WTC11 (cell line): ENCODE measurements around the gene CDH7. TPM values are rescaled to one million over a fixed set of nuclear protein-coding genes. Genes with fewer than 3 reads are reported as not detected.

Source experiments
- ATAC-seq: fragments of 200-7000 bp; cut with Tn5 transposase; 2 replicates; pipeline ENCODE4 v1.10.0; 2021; ENCODE audit warnings: mild to moderate bottlenecking, moderate library complexity
- CTCF ChIA-PET: fragments of 300-600 bp; sonication (Branson Sonifier 250); formaldehyde crosslinking; loops from one replicate; lab custom pipeline; 2021; ENCODE audit warnings: antibody characterized with exemption; lab: Charles Lee
- POLR2A ChIA-PET: fragments of 350-600 bp; sonication (Branson Sonifier 250); formaldehyde crosslinking; loops from one replicate; lab custom pipeline; 2021; ENCODE audit warnings: antibody characterized with exemption; lab: Charles Lee
- DNase-seq: peaks from one replicate; pipeline ENCODE4 v3.0.0; 2021; ENCODE audit warnings: low spot score
- H3K27ac Mint-ChIP-seq: 2 replicates; pipeline ENCODE4 v1.8.0; 2021; ENCODE audit warnings: mixed read lengths
- H3K27me3 Mint-ChIP-seq: 2 replicates; pipeline ENCODE4 v1.8.0; 2021; ENCODE audit warnings: low read depth, mild to moderate bottlenecking, moderate library complexity, mixed read lengths
- H3K36me3 Mint-ChIP-seq: 2 replicates; pipeline ENCODE4 v1.8.0; 2021; ENCODE audit warnings: mixed read lengths
- H3K4me1 Mint-ChIP-seq: 2 replicates; pipeline ENCODE4 v1.8.0; 2022; ENCODE audit warnings: mixed read lengths
- H3K4me3 Mint-ChIP-seq: 2 replicates; pipeline ENCODE4 v1.8.0; 2021; ENCODE audit warnings: mild to moderate bottlenecking, moderate library complexity, mixed read lengths
- H3K9me3 Mint-ChIP-seq: 2 replicates; pipeline ENCODE4 v1.8.0; 2021; ENCODE audit warnings: mixed read lengths
- CREB1 ChIP-seq: sonication (generic); formaldehyde crosslinking; IDR thresholded peaks from 2 replicates; pipeline ENCODE4 v1.8.0; 2023; ENCODE audit warnings: mild to moderate bottlenecking, missing genetic modification reagents
- ELF4 ChIP-seq: sonication (generic); formaldehyde crosslinking; IDR thresholded peaks from 2 replicates; pipeline ENCODE4 v1.8.1; 2022; ENCODE audit warnings: low read depth, mild to moderate bottlenecking, moderate library complexity, missing genetic modification reagents
- FOXJ3 ChIP-seq: sonication (generic); formaldehyde crosslinking; IDR thresholded peaks from 2 replicates; pipeline ENCODE4 v1.9.0; 2021; ENCODE audit warnings: missing genetic modification reagents, mild to moderate bottlenecking, borderline replicate concordance
- FOXK1 ChIP-seq: sonication (generic); formaldehyde crosslinking; IDR thresholded peaks from 2 replicates; pipeline ENCODE4 v1.8.0; 2022; ENCODE audit warnings: mild to moderate bottlenecking, moderate library complexity, missing genetic modification reagents
- GTF2I ChIP-seq: fragments of 250-450 bp; sonication (Bioruptor Pico); conservative IDR thresholded peaks from 2 replicates; pipeline ENCODE4 v1.4.0; 2021; ENCODE audit warnings: mild to moderate bottlenecking
- MYBL2 ChIP-seq: sonication (generic); formaldehyde crosslinking; IDR thresholded peaks from 2 replicates; pipeline ENCODE4 v1.8.1; 2023; ENCODE audit warnings: mild to moderate bottlenecking, moderate library complexity, missing genetic modification reagents
- NFATC4 ChIP-seq: fragments of 250-450 bp; sonication (Bioruptor Pico); IDR thresholded peaks from 2 replicates; pipeline ENCODE4 v1.9.0; 2021; ENCODE audit warnings: mild to moderate bottlenecking
- NFE2L1 ChIP-seq: sonication (generic); formaldehyde crosslinking; IDR thresholded peaks from 2 replicates; pipeline ENCODE4 v1.8.1; 2023; ENCODE audit warnings: missing genetic modification reagents
- RELA ChIP-seq: sonication (generic); formaldehyde crosslinking; IDR thresholded peaks from 2 replicates; pipeline ENCODE4 v1.8.1; 2022; ENCODE audit warnings: missing genetic modification reagents, mild to moderate bottlenecking, borderline replicate concordance
- ZNF138 ChIP-seq: sonication (generic); formaldehyde crosslinking; conservative IDR thresholded peaks from 2 replicates; pipeline ENCODE4 v1.8.1; 2022; ENCODE audit warnings: mild to moderate bottlenecking, moderate library complexity, missing genetic modification reagents
- ZNF232 ChIP-seq: sonication (generic); formaldehyde crosslinking; IDR thresholded peaks from 2 replicates; pipeline ENCODE4 v1.8.0; 2022; ENCODE audit warnings: mild to moderate bottlenecking, missing genetic modification reagents
- ZNF317 ChIP-seq: sonication (generic); formaldehyde crosslinking; IDR thresholded peaks from 2 replicates; pipeline ENCODE4 v1.8.1; 2023; ENCODE audit warnings: low read depth, mild to moderate bottlenecking, moderate library complexity, missing genetic modification reagents, borderline replicate concordance
- total RNA-seq: library from RNA; stranded (reverse); gene quantifications from 3 replicates; pipeline ENCODE4 v1.2.3, GENCODE V29; 2021
- TF ChIP-seq, protein P1 (sequence below): sonication (generic); formaldehyde crosslinking; conservative IDR thresholded peaks from 2 replicates; pipeline ENCODE4 v1.8.1; 2022; ENCODE audit warnings: mild to moderate bottlenecking, missing genetic modification reagents
- TF ChIP-seq, protein P2 (sequence below): sonication (generic); formaldehyde crosslinking; IDR thresholded peaks from 2 replicates; pipeline ENCODE4 v1.8.0; 2022; ENCODE audit warnings: mild to moderate bottlenecking, missing genetic modification reagents
- TF ChIP-seq, protein P3 (sequence below): sonication (generic); formaldehyde crosslinking; IDR thresholded peaks from 2 replicates; pipeline ENCODE4 v1.8.1; 2022; ENCODE audit warnings: missing genetic modification reagents, borderline replicate concordance
- TF ChIP-seq, protein P4 (sequence below): sonication (generic); formaldehyde crosslinking; IDR thresholded peaks from 2 replicates; pipeline ENCODE4 v1.8.1; 2022; ENCODE audit warnings: mild to moderate bottlenecking, moderate library complexity, missing genetic modification reagents
- TF ChIP-seq, protein P5 (sequence below): sonication (generic); formaldehyde crosslinking; IDR thresholded peaks from 2 replicates; pipeline ENCODE4 v1.8.1; 2022; ENCODE audit warnings: low read depth, missing genetic modification reagents, borderline replicate concordance
- TF ChIP-seq, protein P6 (sequence below): sonication (generic); formaldehyde crosslinking; IDR thresholded peaks from 2 replicates; pipeline ENCODE4 v1.8.0; 2022; ENCODE audit warnings: mild to moderate bottlenecking, missing genetic modification reagents
- TF ChIP-seq, protein P7 (sequence below): sonication (generic); formaldehyde crosslinking; IDR thresholded peaks from 2 replicates; pipeline ENCODE4 v1.8.1; 2023; ENCODE audit warnings: mild to moderate bottlenecking, missing genetic modification reagents, moderate library complexity
- TF ChIP-seq, protein P8 (sequence below): sonication (generic); formaldehyde crosslinking; IDR thresholded peaks from 2 replicates; pipeline ENCODE4 v1.8.1; 2022; ENCODE audit warnings: mild to moderate bottlenecking, missing genetic modification reagents, moderate library complexity, borderline replicate concordance

Gene CDH7
- total RNA-seq, 1 experiment from 2014 or later, result 1.3 TPM

DNA sequence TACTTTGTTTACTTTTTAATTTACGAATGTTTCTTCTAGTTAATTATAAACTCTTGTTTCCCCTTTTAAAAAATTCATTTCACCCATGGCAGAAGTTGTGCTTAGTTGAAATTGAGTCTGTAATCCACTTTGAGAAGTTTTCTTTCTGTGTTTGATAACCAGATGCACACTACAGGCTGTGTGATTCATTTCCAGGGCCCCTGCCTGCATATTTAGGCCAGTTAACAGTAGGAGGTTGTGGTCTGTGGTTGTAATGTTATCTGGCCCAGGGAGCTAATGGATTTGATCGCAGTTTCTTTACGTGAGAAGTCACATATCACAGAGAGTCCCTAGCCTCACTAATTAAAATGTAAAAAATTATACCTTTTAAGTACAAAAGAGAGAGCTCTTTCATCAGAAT lies 3.3 kb downstream of the CDH7 start (continued):
- TF ChIP-seq, protein P1, sequence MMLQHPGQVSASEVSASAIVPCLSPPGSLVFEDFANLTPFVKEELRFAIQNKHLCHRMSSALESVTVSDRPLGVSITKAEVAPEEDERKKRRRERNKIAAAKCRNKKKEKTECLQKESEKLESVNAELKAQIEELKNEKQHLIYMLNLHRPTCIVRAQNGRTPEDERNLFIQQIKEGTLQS, result no peak

DNA sequence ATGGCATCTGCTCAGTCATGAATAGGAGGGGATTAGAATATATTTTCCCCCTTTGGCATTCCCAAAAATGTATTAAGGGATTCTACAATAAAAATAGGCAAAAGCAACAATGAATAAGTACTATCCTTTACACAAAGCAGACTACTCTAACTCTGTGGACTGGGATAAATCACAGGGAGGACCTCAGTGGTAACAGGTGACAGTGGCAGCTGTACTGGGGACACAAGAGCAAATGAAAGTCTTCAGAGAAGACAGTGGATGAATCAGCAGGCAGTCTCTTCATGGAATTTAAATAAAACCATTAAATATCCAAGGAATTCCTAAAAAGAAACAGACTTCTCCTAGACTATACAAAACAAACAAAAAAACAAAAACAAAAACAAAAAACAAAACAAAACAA lies 4.8 kb downstream of the CDH7 start:
- Mint-ChIP-seq H3K4me3 (no peak overlapping the region), H3K9me3 (no peaks in the 10 kb centered on the region), H3K27ac (no peak overlapping the region), H3K27me3 (peaks cover 28% of the 10 kb centered on the region), H3K4me1 (peaks cover 16% of the 10 kb centered on the region), H3K36me3 (no peaks in the 10 kb centered on the region)
- ATAC-seq (no peak), DNase-seq (no peak)
- TF ChIP-seq, protein P2, sequence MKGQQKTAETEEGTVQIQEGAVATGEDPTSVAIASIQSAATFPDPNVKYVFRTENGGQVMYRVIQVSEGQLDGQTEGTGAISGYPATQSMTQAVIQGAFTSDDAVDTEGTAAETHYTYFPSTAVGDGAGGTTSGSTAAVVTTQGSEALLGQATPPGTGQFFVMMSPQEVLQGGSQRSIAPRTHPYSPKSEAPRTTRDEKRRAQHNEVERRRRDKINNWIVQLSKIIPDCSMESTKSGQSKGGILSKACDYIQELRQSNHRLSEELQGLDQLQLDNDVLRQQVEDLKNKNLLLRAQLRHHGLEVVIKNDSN (CRISPR knock-in tag), result no peak
- no peak for TF ChIP-seq ZNF317 (CRISPR knock-in tag)
- TF ChIP-seq FOXJ3 (CRISPR knock-in tag), result no peak
- TF ChIP-seq, protein P3, sequence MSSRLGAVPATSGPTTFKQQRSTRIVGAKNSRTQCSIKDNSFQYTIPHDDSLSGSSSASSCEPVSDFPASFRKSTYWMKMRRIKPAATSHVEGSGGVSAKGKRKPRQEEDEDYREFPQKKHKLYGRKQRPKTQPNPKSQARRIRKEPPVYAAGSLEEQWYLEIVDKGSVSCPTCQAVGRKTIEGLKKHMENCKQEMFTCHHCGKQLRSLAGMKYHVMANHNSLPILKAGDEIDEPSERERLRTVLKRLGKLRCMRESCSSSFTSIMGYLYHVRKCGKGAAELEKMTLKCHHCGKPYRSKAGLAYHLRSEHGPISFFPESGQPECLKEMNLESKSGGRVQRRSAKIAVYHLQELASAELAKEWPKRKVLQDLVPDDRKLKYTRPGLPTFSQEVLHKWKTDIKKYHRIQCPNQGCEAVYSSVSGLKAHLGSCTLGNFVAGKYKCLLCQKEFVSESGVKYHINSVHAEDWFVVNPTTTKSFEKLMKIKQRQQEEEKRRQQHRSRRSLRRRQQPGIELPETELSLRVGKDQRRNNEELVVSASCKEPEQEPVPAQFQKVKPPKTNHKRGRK (CRISPR knock-in tag), result no peak
- TF ChIP-seq ZNF232 (CRISPR knock-in tag), result no peak
- TF ChIP-seq CREB1 (CRISPR knock-in tag), result no peak
- TF ChIP-seq, protein P4, sequence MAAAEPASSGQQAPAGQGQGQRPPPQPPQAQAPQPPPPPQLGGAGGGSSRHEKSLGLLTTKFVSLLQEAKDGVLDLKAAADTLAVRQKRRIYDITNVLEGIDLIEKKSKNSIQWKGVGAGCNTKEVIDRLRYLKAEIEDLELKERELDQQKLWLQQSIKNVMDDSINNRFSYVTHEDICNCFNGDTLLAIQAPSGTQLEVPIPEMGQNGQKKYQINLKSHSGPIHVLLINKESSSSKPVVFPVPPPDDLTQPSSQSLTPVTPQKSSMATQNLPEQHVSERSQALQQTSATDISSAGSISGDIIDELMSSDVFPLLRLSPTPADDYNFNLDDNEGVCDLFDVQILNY (CRISPR knock-in tag), result no peak
- TF ChIP-seq RELA (CRISPR knock-in tag), result no peak
- no peak for TF ChIP-seq ELF4
- TF ChIP-seq ZNF138 (CRISPR knock-in tag), result no peak
- no peak for TF ChIP-seq MYBL2
- TF ChIP-seq, protein P5, sequence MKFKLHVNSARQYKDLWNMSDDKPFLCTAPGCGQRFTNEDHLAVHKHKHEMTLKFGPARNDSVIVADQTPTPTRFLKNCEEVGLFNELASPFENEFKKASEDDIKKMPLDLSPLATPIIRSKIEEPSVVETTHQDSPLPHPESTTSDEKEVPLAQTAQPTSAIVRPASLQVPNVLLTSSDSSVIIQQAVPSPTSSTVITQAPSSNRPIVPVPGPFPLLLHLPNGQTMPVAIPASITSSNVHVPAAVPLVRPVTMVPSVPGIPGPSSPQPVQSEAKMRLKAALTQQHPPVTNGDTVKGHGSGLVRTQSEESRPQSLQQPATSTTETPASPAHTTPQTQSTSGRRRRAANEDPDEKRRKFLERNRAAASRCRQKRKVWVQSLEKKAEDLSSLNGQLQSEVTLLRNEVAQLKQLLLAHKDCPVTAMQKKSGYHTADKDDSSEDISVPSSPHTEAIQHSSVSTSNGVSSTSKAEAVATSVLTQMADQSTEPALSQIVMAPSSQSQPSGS, result no peak
- TF ChIP-seq, protein P6, sequence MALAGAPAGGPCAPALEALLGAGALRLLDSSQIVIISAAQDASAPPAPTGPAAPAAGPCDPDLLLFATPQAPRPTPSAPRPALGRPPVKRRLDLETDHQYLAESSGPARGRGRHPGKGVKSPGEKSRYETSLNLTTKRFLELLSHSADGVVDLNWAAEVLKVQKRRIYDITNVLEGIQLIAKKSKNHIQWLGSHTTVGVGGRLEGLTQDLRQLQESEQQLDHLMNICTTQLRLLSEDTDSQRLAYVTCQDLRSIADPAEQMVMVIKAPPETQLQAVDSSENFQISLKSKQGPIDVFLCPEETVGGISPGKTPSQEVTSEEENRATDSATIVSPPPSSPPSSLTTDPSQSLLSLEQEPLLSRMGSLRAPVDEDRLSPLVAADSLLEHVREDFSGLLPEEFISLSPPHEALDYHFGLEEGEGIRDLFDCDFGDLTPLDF (CRISPR knock-in tag), result no peak
- TF ChIP-seq NFATC4 (CRISPR knock-in tag), result no peak
- no peak for TF ChIP-seq NFE2L1 (CRISPR knock-in tag)
- no peak for TF ChIP-seq FOXK1
- TF ChIP-seq, protein P7, sequence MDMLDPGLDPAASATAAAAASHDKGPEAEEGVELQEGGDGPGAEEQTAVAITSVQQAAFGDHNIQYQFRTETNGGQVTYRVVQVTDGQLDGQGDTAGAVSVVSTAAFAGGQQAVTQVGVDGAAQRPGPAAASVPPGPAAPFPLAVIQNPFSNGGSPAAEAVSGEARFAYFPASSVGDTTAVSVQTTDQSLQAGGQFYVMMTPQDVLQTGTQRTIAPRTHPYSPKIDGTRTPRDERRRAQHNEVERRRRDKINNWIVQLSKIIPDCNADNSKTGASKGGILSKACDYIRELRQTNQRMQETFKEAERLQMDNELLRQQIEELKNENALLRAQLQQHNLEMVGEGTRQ (CRISPR knock-in tag), result no peak
- TF ChIP-seq, protein P8, sequence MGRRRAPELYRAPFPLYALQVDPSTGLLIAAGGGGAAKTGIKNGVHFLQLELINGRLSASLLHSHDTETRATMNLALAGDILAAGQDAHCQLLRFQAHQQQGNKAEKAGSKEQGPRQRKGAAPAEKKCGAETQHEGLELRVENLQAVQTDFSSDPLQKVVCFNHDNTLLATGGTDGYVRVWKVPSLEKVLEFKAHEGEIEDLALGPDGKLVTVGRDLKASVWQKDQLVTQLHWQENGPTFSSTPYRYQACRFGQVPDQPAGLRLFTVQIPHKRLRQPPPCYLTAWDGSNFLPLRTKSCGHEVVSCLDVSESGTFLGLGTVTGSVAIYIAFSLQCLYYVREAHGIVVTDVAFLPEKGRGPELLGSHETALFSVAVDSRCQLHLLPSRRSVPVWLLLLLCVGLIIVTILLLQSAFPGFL, result no peak
- no peak for TF ChIP-seq GTF2I (CRISPR knock-in tag)
- ChIA-PET POLR2A (no interaction called here), CTCF (no interaction called here)
